Sigmoid colon (tissue), 7 donors: ENCODE measurements around the gene MYRF. TPM values are rescaled to one million over a fixed set of nuclear protein-coding genes. Genes with fewer than 3 reads are reported as not detected.

Experiments used
- DNase-seq: peaks from one replicate; pipeline ENCODE4 v3.0.0-alpha.2; 2019
- H3K27ac ChIP-seq, 4 donors: fragments of 200-600 bp; sonication (generic); one replicate each; pipeline ENCODE4 v1.5.1; 2016 to 2019; ENCODE audit warnings: mild to moderate bottlenecking in 1 of 4
- H3K27me3 ChIP-seq, 3 donors: fragments of 200-600 bp; sonication (generic); one replicate each; pipeline ENCODE4 v1.5.1; 2019; ENCODE audit warnings: mild to moderate bottlenecking in 1 of 3
- H3K36me3 ChIP-seq, 4 donors: fragments of 200-600 bp; sonication (generic); one replicate each; pipeline ENCODE4 v1.5.1; 2016 to 2019
- H3K4me1 ChIP-seq, 4 donors: fragments of 200-600 bp; sonication (generic); one replicate each; pipeline ENCODE4 v1.5.1; 2017 to 2019
- H3K4me3 ChIP-seq, 4 donors: fragments of 200-600 bp; sonication (generic); one replicate each; pipeline ENCODE4 v1.5.1; 2017 to 2019; ENCODE audit warnings: mild to moderate bottlenecking in 2 of 4, moderate library complexity in 1 of 4
- H3K9me3 ChIP-seq, 4 donors: fragments of 200-600 bp in 3 of 4; sonication (generic) in 3 of 4; one replicate each; pipeline versions ENCODE4 v1.5.1 to v1.6.1; 2013 to 2019
- EP300 ChIP-seq, 4 donors: sonication (generic); formaldehyde crosslinking; IDR thresholded peaks; one replicate each; pipeline ENCODE4 v1.6.1; 2017; ENCODE audit warnings: antibody characterized with exemption in 4 of 4
- POLR2A ChIP-seq, 2 donors: fragments of 450-650 bp; IDR thresholded peaks; one replicate each; pipeline ENCODE4 v1.6.1; 2016; ENCODE audit warnings: antibody characterized with exemption in 2 of 2, mild to moderate bottlenecking in 2 of 2, moderate library complexity in 2 of 2
- POLR2AphosphoS5 ChIP-seq, 4 donors: sonication (generic); formaldehyde crosslinking; IDR thresholded peaks; one replicate each; pipeline ENCODE4 v1.6.1; 2017; ENCODE audit warnings: antibody characterized with exemption in 4 of 4
- WGBS, 2 donors: extraction: QIAGEN DNeasy Blood & Tissue Kit; methylation state at CpG; one replicate each; pipeline ENCODE4 v1.1.7; 2013; 5-methylcytosine and 5-hydroxymethylcytosine counted together
- intact Hi-C: fragments of 100-400 bp; cut with DNase I; formaldehyde crosslinking; loops from one replicate; pipeline ENCODE4 v1.15.1; 2023
- polyA plus RNA-seq, 3 donors: library from polyadenylated mRNA; stranded (reverse); fragments of 200-250 nt; gene quantifications; one replicate each; pipeline ENCODE4 v1.2.3, GENCODE V29; 2013
- total RNA-seq, 4 donors: library from RNA; depleted of rRNA; stranded (reverse); fragments of >200 nt; gene quantifications; one replicate each; pipeline ENCODE4 v1.1.0, GENCODE V29; 2016
- TF ChIP-seq, protein P1 (sequence below), 4 experiments: fragments of 450-650 bp in 3 of 4; fragments of 200-600 bp in 1 of 4; IDR thresholded peaks; one replicate each; pipeline ENCODE4 v1.5.1; 2016 to 2019; ENCODE audit warnings: antibody characterized with exemption in 4 of 4, mild to moderate bottlenecking in 3 of 4, moderate library complexity in 2 of 4
- donor health status: healthy with polysubstance abuse.
- donor health status: Bipolar disorder and iron deficiency.
- donor health status: healthy.

The MYRF gene
- total and polyA plus RNA-seq, 7 donors = under 0.01 to 6.4 (median 0.66) TPM

DNA sequence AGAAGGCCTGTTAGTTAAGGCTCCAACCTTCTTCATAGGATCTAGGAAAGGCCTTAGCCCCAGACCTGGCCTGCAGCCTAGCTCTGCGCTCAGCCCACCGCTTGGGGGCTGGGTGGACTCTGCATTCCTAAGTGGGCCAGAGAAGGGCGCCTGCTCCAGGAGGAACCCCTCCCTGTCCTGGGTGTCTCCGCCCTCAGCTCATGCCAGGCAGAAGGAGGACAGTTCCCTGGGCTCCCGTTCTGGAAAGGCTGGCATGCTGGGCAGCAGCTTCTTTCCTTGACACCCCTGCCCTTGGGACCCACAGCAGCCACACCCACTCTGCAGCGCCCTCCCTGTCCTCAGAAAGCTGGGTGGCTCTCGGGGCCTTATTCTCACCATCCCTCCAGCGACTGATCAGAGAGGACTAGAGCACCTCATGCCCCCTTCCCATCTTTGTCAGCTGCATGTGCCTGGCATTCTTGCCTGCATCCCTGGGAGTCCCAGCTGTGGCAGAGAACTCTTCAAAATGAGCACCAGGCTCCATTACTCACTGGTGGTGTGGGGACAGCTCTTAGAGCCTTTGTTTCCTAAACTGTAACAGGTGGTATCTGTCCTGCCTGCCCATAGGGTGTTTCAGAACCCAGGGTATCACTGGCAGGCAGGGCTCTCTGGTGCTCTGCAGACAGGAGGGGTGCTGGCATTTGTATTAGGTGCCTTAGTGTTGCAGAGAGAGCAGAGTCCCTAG lies 20.3 kb upstream of the MYRF start:
- H3K36me3 ChIP-seq = peaks cover 0 to 35% (median 11%) of the 10 kb centered on the region in 4 donors
- peaks cover 0 to 24% (median 22%) of the 10 kb centered on the region in 4 donors for H3K4me1 ChIP-seq
- H3K27ac ChIP-seq = peak overlapping the region; percentile 49 to 74 (median 69)
- intact Hi-C loops = no loop called here
- no peaks in the 10 kb centered on the region for H3K27me3 ChIP-seq
- WGBS, 2 donors = 79 to 83% methylated on average over 8 of the region's 8 CpGs
- TF ChIP-seq POLR2AphosphoS5 (IDR thresholded peaks at IDR 0.05) = no peak
- TF ChIP-seq, protein P1, sequence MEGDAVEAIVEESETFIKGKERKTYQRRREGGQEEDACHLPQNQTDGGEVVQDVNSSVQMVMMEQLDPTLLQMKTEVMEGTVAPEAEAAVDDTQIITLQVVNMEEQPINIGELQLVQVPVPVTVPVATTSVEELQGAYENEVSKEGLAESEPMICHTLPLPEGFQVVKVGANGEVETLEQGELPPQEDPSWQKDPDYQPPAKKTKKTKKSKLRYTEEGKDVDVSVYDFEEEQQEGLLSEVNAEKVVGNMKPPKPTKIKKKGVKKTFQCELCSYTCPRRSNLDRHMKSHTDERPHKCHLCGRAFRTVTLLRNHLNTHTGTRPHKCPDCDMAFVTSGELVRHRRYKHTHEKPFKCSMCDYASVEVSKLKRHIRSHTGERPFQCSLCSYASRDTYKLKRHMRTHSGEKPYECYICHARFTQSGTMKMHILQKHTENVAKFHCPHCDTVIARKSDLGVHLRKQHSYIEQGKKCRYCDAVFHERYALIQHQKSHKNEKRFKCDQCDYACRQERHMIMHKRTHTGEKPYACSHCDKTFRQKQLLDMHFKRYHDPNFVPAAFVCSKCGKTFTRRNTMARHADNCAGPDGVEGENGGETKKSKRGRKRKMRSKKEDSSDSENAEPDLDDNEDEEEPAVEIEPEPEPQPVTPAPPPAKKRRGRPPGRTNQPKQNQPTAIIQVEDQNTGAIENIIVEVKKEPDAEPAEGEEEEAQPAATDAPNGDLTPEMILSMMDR (IDR thresholded peaks at IDR 0.05) = no peak
- no peak for TF ChIP-seq POLR2A (IDR thresholded peaks at IDR 0.05)
- TF ChIP-seq EP300 (IDR thresholded peaks at IDR 0.05) = no peak
- no peak overlapping the region for H3K4me3 ChIP-seq
- DNase-seq = no peak
- H3K9me3 ChIP-seq = no peaks in the 10 kb centered on the region

DNA sequence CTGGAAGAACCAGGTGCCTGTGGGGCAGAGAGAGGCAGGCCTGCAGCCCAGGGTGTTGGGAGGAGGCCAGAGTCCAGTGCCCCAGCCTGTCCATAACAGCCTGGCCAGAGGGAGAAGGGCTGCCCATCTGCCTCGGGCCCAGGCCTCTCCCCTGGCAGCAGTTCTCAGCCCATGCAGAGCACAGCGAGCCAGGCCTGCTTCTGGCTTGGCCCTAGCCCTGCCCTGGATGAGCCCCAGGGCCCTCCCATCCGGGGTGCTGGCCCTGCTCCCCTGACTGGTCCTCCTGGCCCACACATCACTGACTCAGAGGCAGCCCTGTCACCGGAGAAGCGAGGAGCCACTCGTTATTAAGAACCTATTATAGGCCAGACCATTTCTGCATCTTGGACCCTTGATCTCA lies 19.7 kb upstream of the MYRF start:
- 72 to 78% methylated on average over 6 of the region's 6 CpGs for WGBS, 2 donors
- peak overlapping the region; percentile 29 to 74 (median 69) for H3K27ac ChIP-seq
- intact Hi-C loops = loop anchor here (1.0 kb wide), 1 partner anchor 52 kb away; the partner anchor contains the start of gene DAGLA
- H3K27me3 ChIP-seq = no peaks in the 10 kb centered on the region
- peaks cover 0 to 24% (median 22%) of the 10 kb centered on the region in 4 donors for H3K4me1 ChIP-seq
- H3K4me3 ChIP-seq = no peak overlapping the region
- H3K9me3 ChIP-seq = no peaks in the 10 kb centered on the region
- DNase-seq = no peak
- H3K36me3 ChIP-seq = peaks cover 0 to 38% (median 15%) of the 10 kb centered on the region in 4 donors
- TF ChIP-seq POLR2A (IDR thresholded peaks at IDR 0.05) (no peak), EP300 (IDR thresholded peaks at IDR 0.05) (no peak), POLR2AphosphoS5 (IDR thresholded peaks at IDR 0.05) (no peak)
- TF ChIP-seq, protein P1 (IDR thresholded peaks at IDR 0.05) = no peak

DNA sequence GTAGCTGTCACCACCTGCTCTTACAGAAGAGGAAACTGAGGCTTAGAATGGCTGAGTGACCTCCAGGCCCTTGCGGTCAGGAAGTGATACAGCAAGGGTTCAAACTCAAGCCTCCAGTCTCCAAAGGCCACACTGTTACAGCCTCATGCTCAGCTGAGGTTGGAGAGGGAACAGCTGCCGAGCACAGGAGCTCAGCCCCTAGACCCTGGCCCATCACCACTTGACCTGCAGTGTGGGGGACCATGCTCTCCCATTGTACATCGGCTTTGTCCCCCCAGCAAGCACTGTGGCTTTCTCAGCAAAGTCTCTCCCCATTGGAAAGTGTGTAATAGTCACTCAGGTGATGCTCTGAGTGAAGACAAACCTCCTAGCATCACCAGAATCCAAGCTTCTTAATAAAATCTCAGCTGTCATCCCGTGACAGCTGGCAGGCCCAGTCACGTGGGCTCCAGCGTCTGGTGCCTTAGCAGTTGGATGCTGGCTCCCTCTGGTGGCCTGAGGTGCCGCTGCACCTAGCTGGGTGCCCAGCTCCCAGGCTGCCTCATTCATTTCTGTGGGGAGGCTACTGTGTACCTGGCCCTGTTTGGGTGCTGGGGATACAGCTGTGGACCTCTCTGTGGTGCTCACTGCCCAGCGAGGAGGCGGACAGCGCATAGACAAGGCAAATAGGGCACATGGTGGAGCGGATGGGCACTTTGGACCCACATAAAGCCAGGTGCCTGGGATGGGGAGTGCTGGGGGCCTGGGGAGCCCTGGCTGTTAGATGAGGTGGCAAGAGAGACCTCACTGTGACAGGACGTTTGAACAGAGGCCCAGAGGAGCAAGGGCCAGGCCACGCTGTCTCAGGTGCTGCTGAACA lies 19.1 kb upstream of the MYRF start:
- intact Hi-C loops = loop anchor here (1.0 kb wide), 1 partner anchor 53 kb away; the partner anchor contains the start of gene DAGLA
- Histone ChIP-seq H3K4me1 (peaks cover 0 to 24% (median 22%) of the 10 kb centered on the region in 4 donors), H3K27me3 (no peaks in the 10 kb centered on the region), H3K27ac (peak overlapping the region; percentile 29 to 74 (median 69)), H3K36me3 (peaks cover 0 to 38% (median 20%) of the 10 kb centered on the region in 4 donors), H3K9me3 (no peaks in the 10 kb centered on the region), H3K4me3 (no peak overlapping the region)
- peak; percentile 93 for DNase-seq
- TF ChIP-seq, protein P1 (IDR thresholded peaks at IDR 0.05) = peak; percentile 98 to 99 (median 98)
- peak in 3 of 4 donors; percentile 70 to 79 (median 74) for TF ChIP-seq POLR2AphosphoS5 (IDR thresholded peaks at IDR 0.05)
- no peak for TF ChIP-seq POLR2A (IDR thresholded peaks at IDR 0.05)
- TF ChIP-seq EP300 (IDR thresholded peaks at IDR 0.05) = peak in 1 of 4 donors; percentile 24
- WGBS, 2 donors = 28 to 30% methylated on average over 13 of the region's 13 CpGs

DNA sequence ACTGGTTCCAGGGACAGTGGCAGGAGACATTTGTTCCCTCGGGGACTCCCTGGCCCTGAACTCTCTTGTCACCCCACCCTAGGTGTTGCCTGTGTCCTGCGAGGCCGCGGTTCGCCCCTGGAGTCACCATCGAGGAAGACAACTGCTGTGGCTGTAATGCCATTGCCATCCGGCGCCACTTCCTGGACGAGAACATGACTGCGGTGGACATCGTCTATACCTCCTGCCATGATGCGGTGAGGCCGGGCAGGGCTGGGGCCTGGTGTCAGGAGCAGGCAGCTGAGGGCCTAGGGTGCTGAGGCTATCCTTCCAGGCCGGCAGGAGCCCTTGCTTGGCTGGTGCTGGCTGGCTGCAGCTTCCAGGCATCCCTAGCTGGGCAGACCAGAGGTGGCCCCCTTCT lies 17.7 kb upstream of the MYRF start:
- peaks cover 0 to 37% (median 20%) of the 10 kb centered on the region in 4 donors for H3K36me3 ChIP-seq
- H3K4me1 ChIP-seq = peaks cover 0 to 24% (median 22%) of the 10 kb centered on the region in 4 donors
- DNase-seq = no peak
- intact Hi-C loops = no loop called here
- no peaks in the 10 kb centered on the region for H3K27me3 ChIP-seq
- no peaks in the 10 kb centered on the region for H3K9me3 ChIP-seq
- 91 to 93% methylated on average over 14 of the region's 14 CpGs for WGBS, 2 donors
- no peak overlapping the region for H3K27ac ChIP-seq
- TF ChIP-seq POLR2A (IDR thresholded peaks at IDR 0.05) (no peak), POLR2AphosphoS5 (IDR thresholded peaks at IDR 0.05) (no peak), EP300 (IDR thresholded peaks at IDR 0.05) (no peak)
- TF ChIP-seq, protein P1 (IDR thresholded peaks at IDR 0.05) = no peak
- no peak overlapping the region for H3K4me3 ChIP-seq
